COR-L47 (cell line): ENCODE results near the gene FAM13A.

Experiments
- DNase-seq: peaks from one replicate; lab custom pipeline; 2025; lab: John Stamatoyannopoulos, UW

Gene FAM13A

GRCh38 chr4:88843067-88843685 is 213.8 kb downstream of the FAM13A start:
- DNase-seq = peak; percentile 68

- DNase-seq = no peak
Observed at GRCh38 chr4:88841635-88842034, 215.3 kb downstream of the FAM13A start.

GRCh38 chr4:88836216-88836615 is 220.8 kb downstream of the FAM13A start:
- no peak for DNase-seq

- DNase-seq = no peak
Observed at GRCh38 chr4:88831031-88831430, 226.0 kb downstream of the FAM13A start.

GRCh38 chr4:88830598-88830997 is 226.4 kb downstream of the FAM13A start:
- DNase-seq = no peak

- DNase-seq = no peak
Observed at GRCh38 chr4:88828842-88829571, 228.0 kb downstream of the FAM13A start.

- no peak for DNase-seq
Observed at GRCh38 chr4:88827442-88827841, 229.5 kb downstream of the FAM13A start.

GRCh38 chr4:88826771-88827170 is 230.2 kb downstream of the FAM13A start:
- no peak for DNase-seq

- DNase-seq = no peak
Observed at GRCh38 chr4:88825931-88826330, 231.1 kb downstream of the FAM13A start.

GRCh38 chr4:88823058-88823919 is 233.7 kb downstream of the FAM13A start:
- peak; percentile 55 for DNase-seq

- no peak for DNase-seq
Observed at GRCh38 chr4:88822034-88822789, 234.8 kb downstream of the FAM13A start.

GRCh38 chr4:88821522-88821921 is 235.5 kb downstream of the FAM13A start:
- DNase-seq = no peak

GRCh38 chr4:88820698-88821415 is 236.1 kb downstream of the FAM13A start:
- no peak for DNase-seq

GRCh38 chr4:88819818-88820697 is 236.9 kb downstream of the FAM13A start:
- DNase-seq = peak; percentile 5

- DNase-seq = peak; percentile 65
Observed at GRCh38 chr4:88818631-88819470, 238.1 kb downstream of the FAM13A start.

GRCh38 chr4:88817740-88818139 is 239.2 kb downstream of the FAM13A start:
- no peak for DNase-seq

GRCh38 chr4:88816360-88816759 is 240.6 kb downstream of the FAM13A start:
- no peak for DNase-seq

GRCh38 chr4:88814043-88814617 is 242.9 kb downstream of the FAM13A start:
- DNase-seq = peak; percentile 10

- DNase-seq = no peak
Observed at GRCh38 chr4:88813013-88813412, 244.0 kb downstream of the FAM13A start.
